K562 (cell line): ENCODE measurements around the gene FES. TPM values are rescaled to one million over a fixed set of nuclear protein-coding genes. Genes with fewer than 3 reads are reported as not detected.
A peak's percentile ranks its signal among the peaks of the same experiment; 100 is the strongest.

Source experiments
- EWSR1 ChIP-seq: fragments of 450-650 bp; IDR thresholded peaks from 2 replicates; pipeline ENCODE4 v1.6.1; 2018; ENCODE audit warnings: borderline replicate concordance, mild to moderate bottlenecking, low read depth, moderate library complexity; ENCODE audit not compliant: partially characterized antibody
- FOXP1 ChIP-seq: sonication (generic); formaldehyde crosslinking; IDR thresholded peaks from 2 replicates; pipeline ENCODE4 v1.8.0; 2022; ENCODE audit warnings: mild to moderate bottlenecking, missing genetic modification reagents
- HEY1 ChIP-seq: fragments of 250-450 bp; sonication (Bioruptor Pico); IDR thresholded peaks from 2 replicates; pipeline ENCODE4 v1.5.0; 2020; ENCODE audit warnings: mild to moderate bottlenecking, moderate library complexity, borderline replicate concordance
- KDM5B ChIP-seq: fragments of 200-600 bp; sonication (generic); IDR thresholded peaks from 2 replicates; pipeline ENCODE4 v1.6.1; 2012; ENCODE audit warnings: low read depth, mild to moderate bottlenecking, moderate library complexity, low read length, control low read depth, inconsistent platforms; ENCODE audit not compliant: insufficient replicate concordance
- MTA1 ChIP-seq: fragments of 450-650 bp; IDR thresholded peaks from 2 replicates; pipeline ENCODE4 v1.6.1; 2017; ENCODE audit warnings: borderline replicate concordance
- NR4A1 ChIP-seq, 2 experiments: fragments of 250-450 bp in 1 of 2; fragments of 450-650 bp in 1 of 2; sonication (Bioruptor Pico) in 1 of 2; IDR thresholded peaks; 2 replicates each; pipeline versions ENCODE4 v1.4.0 to v1.6.1; 2016 to 2020; ENCODE audit warnings: mild to moderate bottlenecking in 2 of 2, missing compliant biosample characterization in 1 of 2, missing genetic modification characterization in 1 of 2, moderate library complexity in 1 of 2
- RAD21 ChIP-seq, 2 experiments: fragments of 250-450 bp in 1 of 2; fragments of 450-650 bp in 1 of 2; sonication (Bioruptor Pico) in 1 of 2; formaldehyde crosslinking in 1 of 2; IDR thresholded peaks in 1 of 2; conservative IDR thresholded peaks in 1 of 2; 2 replicates each; pipeline versions ENCODE4 v1.4.0 to v1.8.0; 2020 to 2022; ENCODE audit warnings: mild to moderate bottlenecking in 2 of 2, moderate library complexity in 1 of 2
- SAFB2 ChIP-seq: fragments of 200-400 bp; formaldehyde crosslinking; IDR thresholded peaks from 2 replicates; pipeline ENCODE4 v1.6.1; 2018; ENCODE audit warnings: borderline replicate concordance, low read length, low read depth, moderate library complexity; ENCODE audit not compliant: severe bottlenecking
- SMARCA4 ChIP-seq: fragments of 450-650 bp; IDR thresholded peaks from 2 replicates; pipeline ENCODE4 v1.6.1; 2016
- TCF7 ChIP-seq: sonication (generic); IDR thresholded peaks from 2 replicates; pipeline ENCODE4 v1.6.1; 2016; ENCODE audit warnings: antibody characterized with exemption, borderline replicate concordance
- TFE3 ChIP-seq: fragments of 450-650 bp; formaldehyde crosslinking; IDR thresholded peaks from 2 replicates; pipeline ENCODE4 v1.4.0; 2020; ENCODE audit warnings: mild to moderate bottlenecking, mixed read lengths
- YY1 ChIP-seq, 3 experiments: IDR thresholded peaks; 2 replicates each; pipeline ENCODE4 v1.6.1; 2011; ENCODE audit warnings: low read length in 2 of 3, mild to moderate bottlenecking in 2 of 3, moderate library complexity in 2 of 3, borderline replicate concordance in 1 of 3, control low read depth in 1 of 3, low read depth in 1 of 3; ENCODE audit not compliant: insufficient read depth in 3 of 3, insufficient replicate concordance in 2 of 3, control insufficient read depth in 1 of 3, insufficient read length in 1 of 3; ENCODE audit errors: extremely low read depth in 1 of 3
- ZFPM2 ChIP-seq: fragments of 250-450 bp; sonication (Bioruptor Pico); IDR thresholded peaks from 2 replicates; pipeline ENCODE4 v1.5.1; 2022; ENCODE audit warnings: mild to moderate bottlenecking
- ZNF431 ChIP-seq: sonication (generic); formaldehyde crosslinking; IDR thresholded peaks from 2 replicates; pipeline ENCODE4 v1.8.0; 2022; ENCODE audit warnings: mild to moderate bottlenecking, missing genetic modification reagents
- ZNF644 ChIP-seq: fragments of 200-800 bp; sonication (Bioruptor generic); IDR thresholded peaks from 2 replicates; pipeline ENCODE4 v1.6.1; 2016; ENCODE audit warnings: low read depth, missing genetic modification characterization, missing compliant biosample characterization
- polyA plus RNA-seq, 8 experiments: library from polyadenylated mRNA; depleted of rRNA in 4 of 8; stranded (reverse) in 5 of 8; unstranded in 3 of 8; fragments of >200 nt; fragmentation: Nextera tagmentation in 2 of 8; fragmentation: Illumina TruSeq in 1 of 8; extraction: Ambion mirVana in 2 of 8; extraction: Trizol in 1 of 8; gene quantifications; 2 replicates each; pipeline versions ENCODE4 v1.2.1 to v1.2.3, GENCODE V29; 2011 to 2014; ENCODE audit warnings: inconsistent platforms in 1 of 8, missing spikeins in 1 of 8
- total RNA-seq, 7 experiments: library from RNA; depleted of rRNA in 6 of 7; stranded (reverse); fragments of >200 nt in 6 of 7; fragmentation: Illumina TruSeq in 2 of 7; extraction: Trizol in 2 of 7; gene quantifications; 2 replicates each; pipeline versions ENCODE4 v1.2.1 to v1.2.3, GENCODE V29; 2011 to 2021; ENCODE audit warnings: low replicate concordance in 1 of 7
- TF ChIP-seq, protein P1 (sequence below): fragments of 450-650 bp; conservative IDR thresholded peaks from 2 replicates; pipeline ENCODE4 v1.6.1; 2016; ENCODE audit warnings: missing genetic modification characterization, low read depth, mild to moderate bottlenecking, control low read depth, missing compliant biosample characterization
- TF ChIP-seq, protein P2 (sequence below): sonication (generic); formaldehyde crosslinking; IDR thresholded peaks from 2 replicates; pipeline ENCODE4 v1.8.1; 2022; ENCODE audit warnings: missing genetic modification reagents
- TF ChIP-seq, protein P3 (sequence below): fragments of 450-650 bp; formaldehyde crosslinking; IDR thresholded peaks from 2 replicates; pipeline ENCODE4 v1.4.0; 2020; ENCODE audit warnings: mild to moderate bottlenecking, moderate library complexity
- TF ChIP-seq, protein P4 (sequence below): fragments of 250-450 bp; sonication (Bioruptor Pico); IDR thresholded peaks from 2 replicates; pipeline ENCODE4 v1.8.0; 2021; ENCODE audit warnings: moderate library complexity, mild to moderate bottlenecking, inconsistent platforms

Gene FES
- total and polyA plus RNA-seq, 9 of the 15 experiments (the other 6 are each of a cell fraction or from before 2014, with no cell fraction given), result 0.38 to 2.6 (median 0.82) TPM

DNA sequence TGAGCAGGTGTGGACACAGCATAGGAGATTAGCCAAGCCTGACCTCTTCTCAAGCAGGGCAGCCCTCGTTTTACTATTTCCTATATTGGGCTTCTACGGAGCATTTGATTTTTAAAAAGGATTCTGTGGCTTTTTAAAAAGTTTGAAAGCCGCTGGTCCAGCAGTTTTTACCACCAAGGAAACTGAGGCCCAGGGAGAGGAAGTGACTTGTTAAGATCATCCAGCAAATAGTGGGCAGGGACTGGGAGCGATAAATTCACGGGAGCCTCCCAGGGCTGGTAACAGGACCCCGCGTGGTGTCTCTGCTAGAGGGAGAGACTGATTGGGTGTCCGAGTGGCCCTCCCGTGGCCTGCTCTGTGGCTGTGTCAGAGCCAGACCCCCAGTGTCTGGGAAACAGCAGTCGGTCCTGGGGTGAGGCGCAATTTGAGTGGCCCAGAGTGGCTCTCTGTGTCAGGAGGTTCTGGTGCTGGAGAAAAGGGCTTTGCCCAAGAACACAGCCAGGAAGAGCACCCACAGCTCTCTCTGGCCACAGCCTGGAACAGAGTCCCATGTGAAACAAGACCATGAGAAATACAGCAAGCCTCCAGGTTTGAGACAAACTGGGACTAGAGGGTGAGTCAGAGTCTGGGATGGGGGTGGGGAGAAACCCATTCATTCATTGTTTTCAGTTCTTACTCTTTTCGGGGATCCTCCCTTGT is 11.7 kb upstream of the FES start (continued):
- TF ChIP-seq, protein P1, sequence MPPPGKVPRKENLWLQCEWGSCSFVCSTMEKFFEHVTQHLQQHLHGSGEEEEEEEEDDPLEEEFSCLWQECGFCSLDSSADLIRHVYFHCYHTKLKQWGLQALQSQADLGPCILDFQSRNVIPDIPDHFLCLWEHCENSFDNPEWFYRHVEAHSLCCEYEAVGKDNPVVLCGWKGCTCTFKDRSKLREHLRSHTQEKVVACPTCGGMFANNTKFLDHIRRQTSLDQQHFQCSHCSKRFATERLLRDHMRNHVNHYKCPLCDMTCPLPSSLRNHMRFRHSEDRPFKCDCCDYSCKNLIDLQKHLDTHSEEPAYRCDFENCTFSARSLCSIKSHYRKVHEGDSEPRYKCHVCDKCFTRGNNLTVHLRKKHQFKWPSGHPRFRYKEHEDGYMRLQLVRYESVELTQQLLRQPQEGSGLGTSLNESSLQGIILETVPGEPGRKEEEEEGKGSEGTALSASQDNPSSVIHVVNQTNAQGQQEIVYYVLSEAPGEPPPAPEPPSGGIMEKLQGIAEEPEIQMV (tag), result 0 out of 2 replicates have a peak, but pooled peaks have one; percentile 41
- TF ChIP-seq TCF7 (no peak), MTA1 (no peak), NR4A1 (CRISPR knock-in tag; IDR thresholded peaks at IDR 0.05) (no peak), NR4A1 (tag; IDR thresholded peaks at IDR 0.05) (no peak), TFE3 (CRISPR knock-in tag) (no peak), RAD21 (CRISPR knock-in tag; conservative IDR thresholded peaks at IDR 0.05 in 1 of 2, IDR thresholded peaks at IDR 0.05 in 1 of 2) (peak in 1 of 2 experiments; percentile 16; a peak in 1 of 4 replicates), KDM5B (no peak), FOXP1 (peak; percentile 54; the same call in 1 of the 2 replicates), SMARCA4 (0 out of 2 replicates have a peak, but pooled peaks have one; percentile 24), ZFPM2 (no peak), HEY1 (CRISPR knock-in tag) (no peak), EWSR1 (no peak), YY1 (IDR thresholded peaks at IDR 0.05; ENCODE audit: borderline replicate concordance in 1 of 3, control insufficient read depth in 1 of 3, extremely low read depth in 1 of 3, insufficient read depth in 3 of 3, insufficient read length in 1 of 3, insufficient replicate concordance in 2 of 3, low read depth in 1 of 3, low read length in 2 of 3) (peak in 1 of 3 experiments; percentile 33), SAFB2 (no peak), ZNF431 (CRISPR knock-in tag) (no peak), ZNF644 (tag) (no peak)
- TF ChIP-seq, protein P2, sequence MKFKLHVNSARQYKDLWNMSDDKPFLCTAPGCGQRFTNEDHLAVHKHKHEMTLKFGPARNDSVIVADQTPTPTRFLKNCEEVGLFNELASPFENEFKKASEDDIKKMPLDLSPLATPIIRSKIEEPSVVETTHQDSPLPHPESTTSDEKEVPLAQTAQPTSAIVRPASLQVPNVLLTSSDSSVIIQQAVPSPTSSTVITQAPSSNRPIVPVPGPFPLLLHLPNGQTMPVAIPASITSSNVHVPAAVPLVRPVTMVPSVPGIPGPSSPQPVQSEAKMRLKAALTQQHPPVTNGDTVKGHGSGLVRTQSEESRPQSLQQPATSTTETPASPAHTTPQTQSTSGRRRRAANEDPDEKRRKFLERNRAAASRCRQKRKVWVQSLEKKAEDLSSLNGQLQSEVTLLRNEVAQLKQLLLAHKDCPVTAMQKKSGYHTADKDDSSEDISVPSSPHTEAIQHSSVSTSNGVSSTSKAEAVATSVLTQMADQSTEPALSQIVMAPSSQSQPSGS (CRISPR knock-in tag), result no peak
- TF ChIP-seq, protein P3, sequence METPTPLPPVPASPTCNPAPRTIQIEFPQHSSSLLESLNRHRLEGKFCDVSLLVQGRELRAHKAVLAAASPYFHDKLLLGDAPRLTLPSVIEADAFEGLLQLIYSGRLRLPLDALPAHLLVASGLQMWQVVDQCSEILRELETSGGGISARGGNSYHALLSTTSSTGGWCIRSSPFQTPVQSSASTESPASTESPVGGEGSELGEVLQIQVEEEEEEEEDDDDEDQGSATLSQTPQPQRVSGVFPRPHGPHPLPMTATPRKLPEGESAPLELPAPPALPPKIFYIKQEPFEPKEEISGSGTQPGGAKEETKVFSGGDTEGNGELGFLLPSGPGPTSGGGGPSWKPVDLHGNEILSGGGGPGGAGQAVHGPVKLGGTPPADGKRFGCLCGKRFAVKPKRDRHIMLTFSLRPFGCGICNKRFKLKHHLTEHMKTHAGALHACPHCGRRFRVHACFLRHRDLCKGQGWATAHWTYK (CRISPR knock-in tag), result peak; percentile 85
- TF ChIP-seq, protein P4, sequence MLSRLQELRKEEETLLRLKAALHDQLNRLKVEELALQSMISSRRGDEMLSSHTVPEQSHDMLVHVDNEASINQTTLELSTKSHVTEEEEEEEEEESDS, result no peak
